Measurements from ENCODE around the gene LRP6. TPM values are rescaled to one million over a fixed set of nuclear protein-coding genes. Genes with fewer than 3 reads are reported as not detected.

Gene LRP6
- total RNA-seq, 4 donors from 2014 or later, result 11.7 to 102 (median 58.9) TPM

DNA sequence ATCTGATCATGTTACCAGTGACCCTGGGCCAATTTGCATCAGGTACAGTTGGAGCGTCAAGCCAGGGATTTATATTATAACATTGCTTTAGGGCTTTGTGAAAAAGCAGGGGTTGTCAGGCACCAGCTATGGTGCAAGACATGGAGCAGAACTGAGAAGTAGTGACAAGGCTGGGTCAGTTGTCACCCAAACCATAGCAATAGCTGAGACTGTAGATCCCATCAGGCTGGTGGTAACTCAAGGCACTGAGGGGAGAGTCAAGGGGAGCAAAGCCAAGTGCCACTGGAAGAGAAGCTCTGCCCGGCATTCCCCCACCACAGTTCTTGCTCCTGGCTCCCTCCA, 179.2 kb downstream of the LRP6 start:
- H3K4me3 ChIP-seq, result no peak overlapping the region
- 92 to 100% methylated on average over 1 to 2 of the region's 2 CpGs for WGBS, 2 donors (ENCODE audit: low coverage in 1 of 2)
- in situ Hi-C loops (cut with MboI; ENCODE audit: low pct_ligation_motif_present in 1 of 4, low pct_unique_long_range_greater_than_20kb in 1 of 4, low sequenced_read_pairs in 3 of 4), result loop anchor here (10.0 to 25.0 kb wide), 3 partner anchors 237 to 250 kb away; no protein-coding TSS in a partner anchor

DNA sequence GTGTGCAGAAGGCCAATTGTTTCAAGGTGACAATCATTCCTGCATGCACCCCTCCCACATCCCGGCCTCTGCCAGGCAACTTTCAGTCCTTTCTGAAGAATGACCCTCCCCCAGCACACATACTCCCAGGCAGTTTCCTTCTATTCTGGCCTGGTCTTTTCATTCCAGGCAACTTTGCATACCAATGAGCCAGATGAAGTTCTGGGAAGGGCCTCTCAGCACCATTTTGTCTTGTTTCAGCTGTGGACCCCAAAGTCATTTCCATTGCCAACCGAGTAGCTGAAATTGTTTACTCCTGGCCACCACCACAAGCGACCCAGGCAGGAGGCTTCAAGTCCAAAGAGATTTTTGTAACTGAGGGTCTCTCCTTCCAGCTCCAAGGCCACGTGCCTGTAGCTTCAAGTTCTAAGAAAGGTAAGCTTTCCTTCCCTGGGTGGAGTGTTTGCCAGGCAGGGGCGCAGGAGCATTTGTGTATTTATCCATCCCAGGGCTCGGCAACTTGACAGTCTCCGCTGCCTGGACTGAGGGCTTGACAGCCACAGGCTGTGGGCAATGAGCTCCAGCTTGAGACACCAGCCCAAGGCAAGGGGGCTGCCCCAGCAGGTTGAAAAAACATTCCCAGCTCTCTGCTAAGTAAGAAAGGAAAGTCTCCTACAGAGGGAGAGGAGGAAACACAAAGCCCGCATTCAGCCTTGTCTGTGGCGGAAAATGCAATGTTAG, 179.7 kb downstream of the LRP6 start:
- in situ Hi-C loops (cut with MboI; ENCODE audit: low pct_ligation_motif_present in 1 of 4, low pct_unique_long_range_greater_than_20kb in 1 of 4, low sequenced_read_pairs in 3 of 4), result loop anchor here (10.0 to 25.0 kb wide), 3 partner anchors 238 to 250 kb away; no protein-coding TSS in a partner anchor

More for the DNA sequence above, 179.2 kb downstream of the LRP6 start:
- Histone ChIP-seq H3K27ac (no peak overlapping the region), H3K4me1 (peaks cover 0 to 10% (median 2%) of the 10 kb centered on the region in 4 donors), H3K27me3 (no peaks in the 10 kb centered on the region), H3K9me3 (no peaks in the 10 kb centered on the region), H3K36me3 (peaks cover 0 to 4% (median 0%) of the 10 kb centered on the region in 4 donors)
- TF ChIP-seq POLR2AphosphoS5 (IDR thresholded peaks at IDR 0.05) (no peak), EP300 (IDR thresholded peaks at IDR 0.05; ENCODE audit: low read depth) (no peak), POLR2A (IDR thresholded peaks at IDR 0.05) (no peak)
- TF ChIP-seq, protein P1, sequence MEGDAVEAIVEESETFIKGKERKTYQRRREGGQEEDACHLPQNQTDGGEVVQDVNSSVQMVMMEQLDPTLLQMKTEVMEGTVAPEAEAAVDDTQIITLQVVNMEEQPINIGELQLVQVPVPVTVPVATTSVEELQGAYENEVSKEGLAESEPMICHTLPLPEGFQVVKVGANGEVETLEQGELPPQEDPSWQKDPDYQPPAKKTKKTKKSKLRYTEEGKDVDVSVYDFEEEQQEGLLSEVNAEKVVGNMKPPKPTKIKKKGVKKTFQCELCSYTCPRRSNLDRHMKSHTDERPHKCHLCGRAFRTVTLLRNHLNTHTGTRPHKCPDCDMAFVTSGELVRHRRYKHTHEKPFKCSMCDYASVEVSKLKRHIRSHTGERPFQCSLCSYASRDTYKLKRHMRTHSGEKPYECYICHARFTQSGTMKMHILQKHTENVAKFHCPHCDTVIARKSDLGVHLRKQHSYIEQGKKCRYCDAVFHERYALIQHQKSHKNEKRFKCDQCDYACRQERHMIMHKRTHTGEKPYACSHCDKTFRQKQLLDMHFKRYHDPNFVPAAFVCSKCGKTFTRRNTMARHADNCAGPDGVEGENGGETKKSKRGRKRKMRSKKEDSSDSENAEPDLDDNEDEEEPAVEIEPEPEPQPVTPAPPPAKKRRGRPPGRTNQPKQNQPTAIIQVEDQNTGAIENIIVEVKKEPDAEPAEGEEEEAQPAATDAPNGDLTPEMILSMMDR (IDR thresholded peaks at IDR 0.05), result no peak
- intact Hi-C loops (cut with DNase I; ENCODE audit: low total_unique reads), result no loop called here
- no peak for DNase-seq

DNA sequence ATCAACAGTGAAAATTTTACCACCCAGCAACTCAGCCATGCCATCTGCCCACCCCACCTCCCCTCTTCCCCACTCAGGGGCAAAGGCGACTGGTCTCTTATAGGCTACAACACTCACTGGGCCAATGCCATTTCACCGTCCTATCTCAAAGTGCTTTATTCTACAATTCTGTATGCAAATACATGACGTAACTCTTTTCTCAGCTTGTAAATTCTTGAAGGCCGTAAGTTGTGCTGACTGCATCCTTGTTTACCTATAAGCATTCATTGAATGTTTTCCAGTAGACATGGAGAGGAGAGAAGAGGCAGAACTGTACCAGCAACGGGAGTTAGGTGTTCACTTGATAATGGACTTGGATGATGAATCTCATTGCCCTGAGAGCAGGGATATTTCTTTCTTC, 180.5 kb downstream of the LRP6 start:
- no peaks in the 10 kb centered on the region for H3K9me3 ChIP-seq
- 53 to 63% methylated on average over 2 to 5 of the region's 5 CpGs for WGBS, 2 donors (ENCODE audit: low coverage in 1 of 2)
- in situ Hi-C loops (cut with MboI; ENCODE audit: low pct_ligation_motif_present in 1 of 4, low pct_unique_long_range_greater_than_20kb in 1 of 4, low sequenced_read_pairs in 3 of 4), result loop anchor here (10.0 to 25.0 kb wide), 3 partner anchors 238 to 251 kb away; no protein-coding TSS in a partner anchor
- H3K4me1 ChIP-seq, result peaks cover 0 to 22% (median 9%) of the 10 kb centered on the region in 4 donors
- H3K27ac ChIP-seq, result peak overlapping the region in 2 of 4 donors; percentile 16 to 26
- intact Hi-C loops (cut with DNase I; ENCODE audit: low total_unique reads), result no loop called here
- H3K4me3 ChIP-seq, result no peak overlapping the region
- H3K36me3 ChIP-seq, result peaks cover 0 to 4% (median 0%) of the 10 kb centered on the region in 4 donors
- TF ChIP-seq, protein P1 (IDR thresholded peaks at IDR 0.05), result no peak
- TF ChIP-seq POLR2A (IDR thresholded peaks at IDR 0.05) (no peak), POLR2AphosphoS5 (IDR thresholded peaks at IDR 0.05) (no peak), EP300 (IDR thresholded peaks at IDR 0.05; ENCODE audit: low read depth) (no peak)
- H3K27me3 ChIP-seq, result no peaks in the 10 kb centered on the region
- DNase-seq, result peak; percentile 31

More for the DNA sequence above, 179.7 kb downstream of the LRP6 start:
- intact Hi-C loops (cut with DNase I; ENCODE audit: low total_unique reads), result no loop called here
- H3K36me3 ChIP-seq, result peaks cover 0 to 4% (median 0%) of the 10 kb centered on the region in 4 donors
- H3K4me1 ChIP-seq, result peaks cover 0 to 14% (median 3%) of the 10 kb centered on the region in 4 donors
- H3K9me3 ChIP-seq, result no peaks in the 10 kb centered on the region
- no peak overlapping the region for H3K27ac ChIP-seq
- no peak for TF ChIP-seq POLR2AphosphoS5 (IDR thresholded peaks at IDR 0.05)
- no peak for TF ChIP-seq EP300 (IDR thresholded peaks at IDR 0.05; ENCODE audit: low read depth)
- TF ChIP-seq, protein P1 (IDR thresholded peaks at IDR 0.05), result no peak
- TF ChIP-seq POLR2A (IDR thresholded peaks at IDR 0.05), result no peak
- no peak overlapping the region for H3K4me3 ChIP-seq
- no peak for DNase-seq
- no peaks in the 10 kb centered on the region for H3K27me3 ChIP-seq
- WGBS, 2 donors (ENCODE audit: low coverage in 1 of 2), result 88 to 97% methylated on average over 5 to 9 of the region's 9 CpGs

DNA sequence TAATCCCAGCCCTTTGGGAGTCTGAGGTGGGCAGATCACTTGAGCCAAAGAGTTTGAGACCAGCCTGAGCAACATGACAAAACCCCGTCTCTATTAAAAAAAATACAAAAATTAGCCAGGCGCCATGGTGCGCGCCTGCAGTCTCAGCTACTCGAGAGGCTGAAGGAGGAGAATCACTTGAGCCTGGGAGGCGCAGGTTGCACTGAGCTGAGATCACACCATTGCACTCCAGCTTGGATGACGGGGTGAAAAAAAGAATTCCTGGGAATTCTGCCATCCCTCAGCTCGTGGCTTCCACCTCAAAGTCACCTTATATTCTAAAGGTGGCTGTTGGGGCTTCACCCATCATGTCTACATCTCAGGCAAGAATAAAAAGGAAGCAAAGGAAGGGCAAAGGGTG, 183.2 kb downstream of the LRP6 start:
- TF ChIP-seq, protein P1 (IDR thresholded peaks at IDR 0.05), result no peak
- TF ChIP-seq POLR2AphosphoS5 (IDR thresholded peaks at IDR 0.05) (no peak), POLR2A (IDR thresholded peaks at IDR 0.05) (no peak)
- Histone ChIP-seq H3K27me3 (no peaks in the 10 kb centered on the region), H3K4me1 (peaks cover 0 to 26% (median 12%) of the 10 kb centered on the region in 4 donors), H3K36me3 (no peaks in the 10 kb centered on the region), H3K4me3 (no peak overlapping the region), H3K9me3 (no peaks in the 10 kb centered on the region), H3K27ac (no peak overlapping the region)
- no peak for DNase-seq
- WGBS, 2 donors (ENCODE audit: low coverage in 1 of 2), result 76 to 90% methylated on average over 8 of the region's 8 CpGs
- intact Hi-C loops (cut with DNase I; ENCODE audit: low total_unique reads), result loop anchor here (5.0 kb wide), 1 partner anchor 254 kb away; no protein-coding TSS in a partner anchor
- in situ Hi-C loops (cut with MboI; ENCODE audit: low pct_ligation_motif_present in 1 of 4, low pct_unique_long_range_greater_than_20kb in 1 of 4, low sequenced_read_pairs in 3 of 4), result loop anchor here (10.0 to 25.0 kb wide), 3 partner anchors 241 to 254 kb away; no protein-coding TSS in a partner anchor

Measured in transverse colon (tissue), 4 donors.